Measurements from ENCODE around the gene MAMSTR. TPM values are rescaled to one million over a fixed set of nuclear protein-coding genes. Genes with fewer than 3 reads are reported as not detected.

The MAMSTR gene
- total and polyA plus RNA-seq, 8 donors, result 0.51 to 2.6 (median 1.1) TPM

- H3K4me3 ChIP-seq, result peak overlapping the region; percentile 35 to 80 (median 60)
- no peaks in the 10 kb centered on the region for H3K36me3 ChIP-seq
- no peaks in the 10 kb centered on the region for H3K27me3 ChIP-seq
- peak overlapping the region; percentile 81 to 92 (median 90) for H3K27ac ChIP-seq
- intact Hi-C loops (cut with DNase I), result no loop called here
- no peaks in the 10 kb centered on the region for H3K9me3 ChIP-seq
- ATAC-seq, result peak; percentile 3 to 10 (median 8)
- DNase-seq, result peak; percentile 64 to 84 (median 72)
- 9% methylated on average over 43 to 51 of the region's 51 CpGs for WGBS, 2 donors
- TF ChIP-seq, protein P1, sequence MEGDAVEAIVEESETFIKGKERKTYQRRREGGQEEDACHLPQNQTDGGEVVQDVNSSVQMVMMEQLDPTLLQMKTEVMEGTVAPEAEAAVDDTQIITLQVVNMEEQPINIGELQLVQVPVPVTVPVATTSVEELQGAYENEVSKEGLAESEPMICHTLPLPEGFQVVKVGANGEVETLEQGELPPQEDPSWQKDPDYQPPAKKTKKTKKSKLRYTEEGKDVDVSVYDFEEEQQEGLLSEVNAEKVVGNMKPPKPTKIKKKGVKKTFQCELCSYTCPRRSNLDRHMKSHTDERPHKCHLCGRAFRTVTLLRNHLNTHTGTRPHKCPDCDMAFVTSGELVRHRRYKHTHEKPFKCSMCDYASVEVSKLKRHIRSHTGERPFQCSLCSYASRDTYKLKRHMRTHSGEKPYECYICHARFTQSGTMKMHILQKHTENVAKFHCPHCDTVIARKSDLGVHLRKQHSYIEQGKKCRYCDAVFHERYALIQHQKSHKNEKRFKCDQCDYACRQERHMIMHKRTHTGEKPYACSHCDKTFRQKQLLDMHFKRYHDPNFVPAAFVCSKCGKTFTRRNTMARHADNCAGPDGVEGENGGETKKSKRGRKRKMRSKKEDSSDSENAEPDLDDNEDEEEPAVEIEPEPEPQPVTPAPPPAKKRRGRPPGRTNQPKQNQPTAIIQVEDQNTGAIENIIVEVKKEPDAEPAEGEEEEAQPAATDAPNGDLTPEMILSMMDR (IDR thresholded peaks at IDR 0.05), result no peak
- no peak for FAIRE-seq
- peaks cover 0 to 10% (median 7%) of the 10 kb centered on the region in 3 donors for H3K4me1 ChIP-seq
Observed at GRCh38 chr19:48739404-48740163, 20.1 kb upstream of the MAMSTR start.

GRCh38 chr19:48738557-48739403 lies 19.3 kb upstream of the MAMSTR start:
- peaks cover 0 to 10% (median 7%) of the 10 kb centered on the region in 3 donors for H3K4me1 ChIP-seq
- FAIRE-seq (no peak), ATAC-seq (peak; percentile 77 to 85 (median 82)), DNase-seq (peak; percentile 95 to 99 (median 98))
- TF ChIP-seq, protein P1 (IDR thresholded peaks at IDR 0.05), result peak in 2 of 4 donors; percentile 22 to 37
- H3K27ac ChIP-seq, result peak overlapping the region; percentile 81 to 92 (median 90)
- H3K9me3 ChIP-seq, result no peaks in the 10 kb centered on the region
- WGBS, 2 donors, result 1 to 2% methylated on average over 62 to 96 of the region's 96 CpGs
- intact Hi-C loops (cut with DNase I), result no loop called here
- no peaks in the 10 kb centered on the region for H3K27me3 ChIP-seq
- no peaks in the 10 kb centered on the region for H3K36me3 ChIP-seq
- H3K4me3 ChIP-seq, result peak overlapping the region; percentile 35 to 80 (median 60)

- Histone ChIP-seq H3K4me1 (peaks cover 0 to 10% (median 7%) of the 10 kb centered on the region in 3 donors), H3K36me3 (no peaks in the 10 kb centered on the region), H3K4me3 (peak overlapping the region in 2 of 4 donors; percentile 60 to 80), H3K27me3 (no peaks in the 10 kb centered on the region), H3K9me3 (no peaks in the 10 kb centered on the region), H3K27ac (peak overlapping the region in 2 of 4 donors; percentile 55 to 56)
- WGBS, 2 donors, result 28 to 33% methylated on average over 22 of the region's 22 CpGs
- no peak for FAIRE-seq
- peak; percentile 78 to 95 (median 92) for DNase-seq
- intact Hi-C loops (cut with DNase I), result no loop called here
- peak; percentile 39 to 58 (median 56) for ATAC-seq
- TF ChIP-seq, protein P1 (IDR thresholded peaks at IDR 0.05), result no peak
Observed at GRCh38 chr19:48737360-48737998, 18.0 kb upstream of the MAMSTR start.

GRCh38 chr19:48735031-48735615 lies 15.6 kb upstream of the MAMSTR start:
- intact Hi-C loops (cut with DNase I), result no loop called here

More at GRCh38 chr19:48735031-48735615, 15.6 kb upstream of the MAMSTR start:
- TF ChIP-seq, protein P1 (IDR thresholded peaks at IDR 0.05), result no peak
- Histone ChIP-seq H3K4me3 (no peak overlapping the region), H3K36me3 (no peaks in the 10 kb centered on the region), H3K9me3 (no peaks in the 10 kb centered on the region), H3K4me1 (peaks cover 0 to 10% (median 7%) of the 10 kb centered on the region in 3 donors), H3K27ac (no peak overlapping the region), H3K27me3 (no peaks in the 10 kb centered on the region)
- FAIRE-seq, result no peak
- no peak for ATAC-seq
- 71 to 75% methylated on average over 33 to 38 of the region's 38 CpGs for WGBS, 2 donors
- DNase-seq, result no peak

Data from pancreas (tissue), 10 donors.